22Rv1 (cell line): ENCODE measurements around the gene NOTCH1.

Source experiments
- CTCF ChIP-seq: fragments of 450-650 bp; IDR thresholded peaks from 2 replicates; pipeline ENCODE4 v1.5.1; 2017; ENCODE audit warnings: mild to moderate bottlenecking
- ZFX ChIP-seq: fragments of 450-650 bp; IDR thresholded peaks from 2 replicates; pipeline ENCODE4 v1.6.1; 2017; ENCODE audit warnings: antibody characterized with exemption, borderline replicate concordance

GRCh38 chr9:136589766-136590763 lies 44.2 kb upstream of the NOTCH1 start:
- TF ChIP-seq CTCF (no peak), ZFX (no peak)
